Endothelial cell of umbilical vein (primary cell): Measurements from ENCODE around the gene UTS2B. TPM values are rescaled to one million over a fixed set of nuclear protein-coding genes. Genes with fewer than 3 reads are reported as not detected.
A peak's percentile ranks its signal among the peaks of the same experiment; 100 is the strongest.

Source experiments
- BruUV-seq: library from RNA; stranded (reverse); fragments of 400-500 nt; replicated peaks from 2 replicates; lab custom pipeline; 2021; lab: Mats Ljungman, UMichigan
- CTCF ChIA-PET: fragments of 300-600, 350-600 bp; sonication (Branson Sonifier 250); formaldehyde crosslinking; loops from one replicate; lab custom pipeline; 2021; ENCODE audit warnings: antibody characterized with exemption, inconsistent platforms; lab: Charles Lee
- POLR2A ChIA-PET: fragments of 300-600, 350-600 bp; sonication (Branson Sonifier 250); formaldehyde crosslinking; loops from one replicate; lab custom pipeline; 2021; ENCODE audit warnings: antibody characterized with exemption, inconsistent platforms; lab: Charles Lee
- DNase-seq: peaks from one replicate; pipeline ENCODE4 v3.0.0-alpha.2; 2011; ENCODE audit warnings: low read depth, low spot score
- FAIRE-seq: peaks from 2 replicates; lab custom pipeline; 2011; peaks lifted over from hg19 to GRCh38; lab: Jason Lieb, UNC
- H2AFZ ChIP-seq: 2 replicates; pipeline ENCODE4 v1.6.0; 2012; ENCODE audit warnings: low read depth, low read length, control low read depth, inconsistent platforms
- H3K27ac ChIP-seq: 2 replicates; pipeline ENCODE4 v1.5.1; 2011; ENCODE audit warnings: low read depth, mild to moderate bottlenecking, control low read depth, low read length, moderate library complexity; ENCODE audit not compliant: insufficient read depth
- H3K27me3 ChIP-seq, 2 experiments: 2 replicates each; pipeline versions ENCODE4 v1.6.0 to v1.6.1; 2011; ENCODE audit warnings: low read length in 2 of 2, mixed read lengths in 1 of 2; ENCODE audit not compliant: control insufficient read depth in 2 of 2, insufficient read depth in 2 of 2
- H3K36me3 ChIP-seq, 2 experiments: 2 replicates in 1 of 2; 3 replicates in 1 of 2; pipeline ENCODE4 v1.5.1; 2011; ENCODE audit warnings: low read length in 2 of 2, mild to moderate bottlenecking in 1 of 2, moderate library complexity in 1 of 2; ENCODE audit not compliant: control insufficient read depth in 2 of 2, insufficient read depth in 2 of 2; ENCODE audit errors: extremely low read depth in 1 of 2
- H3K4me1 ChIP-seq: 3 replicates; pipeline ENCODE4 v1.5.1; 2011; ENCODE audit warnings: mild to moderate bottlenecking, low read length; ENCODE audit not compliant: control insufficient read depth, insufficient read depth; ENCODE audit errors: extremely low read depth
- H3K4me2 ChIP-seq: 2 replicates; pipeline ENCODE4 v1.6.1; 2011; ENCODE audit warnings: low read length, control low read depth, mixed read lengths; ENCODE audit not compliant: insufficient read depth
- H3K4me3 ChIP-seq, 3 experiments: fragments of 200-600 bp in 1 of 3; sonication (generic), shearing (Covaris generic) in 1 of 3; replicated peaks in 1 of 3; 2 replicates each; pipeline ENCODE4 v1.5.1; 2011 to 2016; ENCODE audit warnings: control low read depth in 3 of 3, low read length in 3 of 3, mild to moderate bottlenecking in 2 of 3, inconsistent platforms in 1 of 3, low read depth in 1 of 3, moderate library complexity in 1 of 3; ENCODE audit not compliant: insufficient read depth in 1 of 3
- H3K79me2 ChIP-seq: 2 replicates; pipeline ENCODE4 v1.6.0; 2012; ENCODE audit warnings: low read length, inconsistent platforms; ENCODE audit not compliant: control insufficient read depth, insufficient read depth
- H3K9ac ChIP-seq: replicated peaks from 2 replicates; pipeline ENCODE3; 2011; ENCODE audit warnings: low read length, control low read depth; ENCODE audit not compliant: insufficient read depth; ENCODE audit errors: extremely low read depth
- H3K9me1 ChIP-seq: replicated peaks from 3 replicates; pipeline ENCODE4 v1.6.0; 2011; ENCODE audit warnings: mild to moderate bottlenecking, low read length; ENCODE audit not compliant: control insufficient read depth, insufficient read depth; ENCODE audit errors: extremely low read depth
- H3K9me3 ChIP-seq: replicated peaks from 2 replicates; pipeline ENCODE4 v1.5.1; 2012; ENCODE audit warnings: low read length, inconsistent platforms; ENCODE audit not compliant: control insufficient read depth, insufficient read depth
- H4K20me1 ChIP-seq: replicated peaks from 2 replicates; pipeline ENCODE3; 2011; ENCODE audit warnings: mild to moderate bottlenecking, low read length; ENCODE audit not compliant: control insufficient read depth, insufficient read depth; ENCODE audit errors: extremely low read depth
- FOS ChIP-seq: IDR thresholded peaks from 2 replicates; pipeline ENCODE4 v1.6.1; 2011; ENCODE audit warnings: mild to moderate bottlenecking, low read length, moderate library complexity, borderline replicate concordance; ENCODE audit not compliant: insufficient read depth
- GATA2 ChIP-seq: IDR thresholded peaks from 2 replicates; pipeline ENCODE4 v1.7.0; 2011; ENCODE audit warnings: low read depth, mild to moderate bottlenecking, moderate library complexity, mixed read lengths, low read length; ENCODE audit not compliant: insufficient read length, insufficient read depth
- JUN ChIP-seq: IDR thresholded peaks from 2 replicates; pipeline ENCODE4 v1.6.1; 2011; ENCODE audit warnings: borderline replicate concordance, low read depth; ENCODE audit not compliant: insufficient read length, insufficient read depth
- MAX ChIP-seq: IDR thresholded peaks from 2 replicates; pipeline ENCODE4 v1.6.1; 2011; ENCODE audit not compliant: insufficient read depth, insufficient read length
- MYC ChIP-seq: IDR thresholded peaks from one replicate; pipeline ENCODE4 v1.6.1; 2011; ENCODE audit warnings: mild to moderate bottlenecking, low read depth, low read length
- POLR2A ChIP-seq: IDR thresholded peaks from 2 replicates; pipeline ENCODE4 v1.6.1; 2012; ENCODE audit warnings: low read depth, mild to moderate bottlenecking, control low read depth, low read length
- POLR2AphosphoS5 ChIP-seq: IDR thresholded peaks from 2 replicates; pipeline ENCODE4 v1.6.1; 2012; ENCODE audit warnings: low read depth, mild to moderate bottlenecking, control low read depth, low read length, moderate library complexity; ENCODE audit not compliant: insufficient read depth
- dilution Hi-C: fragments of 300-500 bp; cut with MboI; formaldehyde crosslinking; loops from one replicate; pipeline ENCODE4 v1.15.0; 2019; ENCODE audit warnings: low sequenced_read_pairs; ENCODE audit not compliant: extremely low pct_ligation_motif_present
- intact Hi-C: fragments of 100-400 bp; cut with micrococcal nuclease; formaldehyde crosslinking; loops from one replicate; pipeline ENCODE4 v1.10.0; 2022
- polyA plus RNA-seq, 4 experiments: library from polyadenylated mRNA; depleted of rRNA in 3 of 4; stranded (reverse) in 3 of 4; unstranded in 1 of 4; fragments of >200 nt; gene quantifications; 2 replicates each; pipeline versions ENCODE4 v1.2.1 to v1.2.3, GENCODE V29; 2011 to 2012; ENCODE audit warnings: missing spikeins in 1 of 4
- total RNA-seq: library from RNA; stranded (reverse); gene quantifications from 2 replicates; pipeline ENCODE4 v1.2.3, GENCODE V29; 2021

UTS2B gene
- total and polyA plus RNA-seq, 2 donors (not counting 3 experiments of a cell fraction or from before 2014, with no cell fraction given): 0.21 to 1.1 TPM

- intact Hi-C loops (loop anchor here (2.0 to 10.0 kb wide), 4 partner anchors 92 to 1166 kb away; partner anchors contain the start of gene UTS2B), dilution Hi-C loops (no loop called here)
- H3K27ac ChIP-seq: peak overlapping the region; percentile 86
- no peaks in the 10 kb centered on the region for H4K20me1 ChIP-seq
- ChIA-PET POLR2A (no interaction called here), CTCF (interaction anchor here (1.0 to 1.4 kb wide), 2 partner anchors 82 to 102 kb away, joined by 3 to 5 read pairs; no protein-coding TSS in a partner anchor)
- H3K9me1 ChIP-seq: no peaks in the 10 kb centered on the region
- DNase-seq (peak; percentile 91), FAIRE-seq (peak; percentile 95)
- peak overlapping the region; percentile 54 for H3K4me2 ChIP-seq
- H3K9ac ChIP-seq: peak overlapping the region; percentile 38
- peak overlapping the region in 1 of 3 experiments; percentile 41 for H3K4me3 ChIP-seq
- H3K36me3 ChIP-seq: no peaks in the 10 kb centered on the region
- peak overlapping the region; percentile 93 for H2AFZ ChIP-seq
- peaks cover 45% of the 10 kb centered on the region for H3K4me1 ChIP-seq
- no peaks in the 10 kb centered on the region for H3K79me2 ChIP-seq
- H3K27me3 ChIP-seq: no peaks in the 10 kb centered on the region
- TF ChIP-seq POLR2A (peak; percentile 55), FOS (peak; percentile 72), POLR2AphosphoS5 (peak; percentile 67), MAX (no peak), GATA2 (peak; percentile 84), MYC (no peak), JUN (peak; percentile 32)
- no TSS peak for BruUV-seq
- H3K9me3 ChIP-seq: no peaks in the 10 kb centered on the region
Observed at GRCh38 chr3:191238321-191238817, 92.0 kb downstream of the UTS2B start.
